HG02588 (cell line): ENCODE data around the gene DYSF.

ENCODE experiments used
- ATAC-seq: cut with Tn5 transposase; IDR thresholded peaks from one replicate; pipeline ENCODE4 v1.9.1; 2021; ENCODE audit warnings: mild to moderate bottlenecking, moderate library complexity; ENCODE audit not compliant: unreplicated experiment

Gene DYSF

DNA sequence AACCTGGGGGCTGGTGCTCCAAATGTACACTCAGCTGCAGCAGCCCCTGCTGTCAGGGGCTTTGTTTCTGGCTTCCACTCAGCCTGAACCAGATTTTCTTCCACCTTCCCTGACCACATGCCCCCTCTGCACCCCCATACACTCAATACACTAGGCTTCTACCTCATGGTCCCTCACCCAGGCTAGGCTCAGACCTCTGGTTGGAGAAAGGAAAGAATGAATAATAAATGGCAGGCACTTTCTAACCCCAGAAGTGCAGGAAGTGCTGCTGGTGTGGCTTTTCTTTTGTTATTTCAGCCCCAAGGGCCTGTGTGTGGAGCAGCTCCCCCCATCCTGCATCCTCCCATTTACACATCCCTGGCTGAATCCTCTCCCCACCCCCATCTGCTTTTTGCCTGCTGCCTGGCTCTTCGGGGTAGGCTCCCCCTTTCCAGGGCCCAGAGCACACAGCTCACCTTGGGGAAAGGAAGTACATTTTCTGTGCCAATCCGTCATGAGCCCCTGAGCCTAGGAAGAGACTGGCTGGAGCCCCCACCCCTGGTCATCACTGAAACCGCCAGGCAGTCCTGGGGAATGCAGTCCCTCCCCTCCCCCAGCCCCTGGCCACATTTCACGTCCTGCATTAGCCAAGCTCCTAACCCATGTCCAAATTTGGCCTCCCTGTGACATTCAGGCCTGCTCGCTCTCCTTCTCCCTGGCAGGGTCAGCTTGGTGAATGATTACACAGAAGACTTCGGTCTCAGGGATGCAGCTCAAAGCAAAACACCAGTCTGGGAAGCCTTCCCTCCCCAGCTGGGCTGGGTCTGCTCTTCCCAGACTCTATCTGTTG, 2.6 kb downstream of the DYSF start:
- ATAC-seq: no peak

DNA sequence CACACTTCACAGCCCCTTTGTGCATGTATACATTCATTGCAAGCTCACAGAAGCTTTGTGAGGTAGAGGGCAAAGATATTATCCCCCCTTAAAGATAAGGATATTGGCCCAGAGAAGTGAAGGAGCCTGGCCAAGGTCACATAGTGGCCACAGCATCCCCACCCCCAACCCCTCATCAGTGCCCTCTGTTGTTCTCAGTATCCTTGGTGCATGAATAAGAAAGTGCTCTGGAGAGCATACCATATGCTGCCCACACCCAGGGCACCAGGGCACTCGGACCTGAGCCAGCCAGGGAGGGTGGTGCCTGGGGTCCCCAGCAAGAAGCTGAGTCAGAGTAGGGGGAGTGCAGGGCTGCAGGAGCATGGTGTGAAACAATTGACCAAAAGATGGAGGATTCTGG, 3.3 kb downstream of the DYSF start:
- ATAC-seq: no peak

DNA sequence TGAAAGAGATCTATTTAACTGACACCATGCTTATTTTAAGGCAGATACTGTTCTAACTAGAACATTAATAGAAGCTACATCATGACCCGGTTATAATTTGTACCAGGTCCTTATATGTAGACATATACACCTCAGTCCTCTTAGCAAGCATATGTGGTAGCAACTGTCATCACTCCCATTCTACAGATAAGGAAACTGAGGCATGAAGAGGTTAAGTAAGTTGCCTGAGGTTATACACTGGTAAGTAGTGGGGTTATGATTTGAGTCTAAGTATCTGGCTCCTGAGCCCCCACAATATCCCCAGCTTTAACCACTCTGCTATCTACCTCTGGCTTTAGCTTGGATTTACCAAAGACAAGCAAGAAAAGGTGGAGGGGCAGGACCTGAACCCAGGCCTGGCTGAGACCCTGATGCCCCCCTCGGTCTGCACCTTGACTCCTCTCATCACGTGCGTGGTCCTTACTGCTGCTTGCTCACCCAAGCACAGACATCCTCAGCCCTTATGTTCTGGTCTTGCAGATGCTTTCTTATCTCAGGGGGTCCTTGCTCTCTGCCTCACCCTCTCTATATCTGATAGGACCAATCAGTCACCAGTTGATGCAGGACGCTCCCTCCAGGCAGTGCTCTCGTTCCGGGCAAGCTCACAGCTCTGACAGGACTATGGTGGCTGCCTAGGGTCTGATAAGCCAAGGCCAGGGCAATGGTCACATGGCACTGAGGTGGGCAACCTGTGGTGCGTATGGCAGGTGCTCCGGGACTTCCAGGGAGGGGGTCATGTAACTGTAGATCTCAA, 4.0 kb downstream of the DYSF start:
- ATAC-seq: no peak

DNA sequence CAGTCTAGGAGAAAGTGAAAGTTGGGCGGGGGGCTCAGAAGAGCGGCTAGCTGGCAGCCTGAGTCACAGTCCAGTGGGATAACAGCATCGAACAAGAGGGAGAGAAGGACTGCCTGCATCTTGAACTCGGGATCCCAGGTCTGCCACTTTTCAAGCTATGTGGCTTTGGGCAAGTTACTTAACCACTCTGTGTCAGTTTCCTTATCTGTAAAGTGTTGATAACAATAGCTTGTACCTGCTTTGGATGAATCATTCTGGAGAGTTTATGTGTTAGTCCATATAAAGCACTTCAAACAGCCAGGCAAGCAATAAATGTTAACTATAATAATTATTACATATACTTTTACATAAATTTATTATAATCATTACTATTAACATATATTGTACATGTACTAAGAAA, 4.6 kb downstream of the DYSF start:
- no peak for ATAC-seq

DNA sequence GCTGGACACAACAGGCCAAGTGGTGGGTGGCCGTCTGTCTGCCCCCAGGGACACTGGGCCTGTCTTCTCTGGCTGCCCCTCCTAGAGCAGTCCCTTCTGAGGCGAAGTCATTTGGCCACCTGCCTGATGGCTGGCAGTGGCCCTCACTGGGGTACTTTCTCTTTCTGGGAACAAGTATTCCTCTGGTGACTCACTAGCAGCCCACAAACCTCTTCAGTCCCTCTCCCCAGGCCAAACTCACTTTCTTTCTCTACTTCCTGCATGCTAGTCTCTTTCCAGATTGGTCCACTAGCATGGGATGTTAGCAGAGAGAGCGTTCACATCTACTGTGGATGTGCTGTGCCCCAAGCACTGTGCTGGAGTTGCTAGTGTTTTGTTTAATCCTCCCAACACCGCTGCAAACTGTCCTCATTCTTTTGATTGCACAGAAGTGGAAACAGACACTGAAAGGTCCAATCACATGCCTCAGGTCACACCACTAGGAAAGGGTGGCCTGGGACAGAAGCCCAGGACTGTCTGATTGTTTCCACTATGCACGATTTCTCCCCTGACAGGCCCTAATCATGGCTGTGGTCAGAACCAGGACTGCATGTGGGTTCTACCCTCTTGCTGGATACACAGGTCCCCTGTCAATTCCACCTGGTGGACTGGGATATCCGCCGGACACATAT, 5.2 kb downstream of the DYSF start:
- ATAC-seq: no peak

DNA sequence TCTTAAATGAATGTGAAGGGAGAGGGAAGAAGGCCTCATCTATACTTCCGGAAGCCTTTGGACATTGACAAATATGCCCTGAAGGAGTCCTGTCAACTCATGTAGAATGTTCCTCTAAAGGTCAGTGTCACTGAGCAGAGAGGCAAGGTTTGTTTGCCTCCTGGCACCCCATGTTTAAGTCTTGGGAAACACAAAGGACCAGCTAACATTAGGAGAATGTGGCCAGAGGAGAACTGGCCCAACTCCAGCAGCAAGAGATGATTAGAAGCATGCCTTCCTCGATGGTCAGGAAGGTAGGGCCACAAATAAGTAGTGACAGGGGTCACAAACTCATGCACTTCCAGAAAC, 5.7 kb downstream of the DYSF start:
- ATAC-seq: no peak

DNA sequence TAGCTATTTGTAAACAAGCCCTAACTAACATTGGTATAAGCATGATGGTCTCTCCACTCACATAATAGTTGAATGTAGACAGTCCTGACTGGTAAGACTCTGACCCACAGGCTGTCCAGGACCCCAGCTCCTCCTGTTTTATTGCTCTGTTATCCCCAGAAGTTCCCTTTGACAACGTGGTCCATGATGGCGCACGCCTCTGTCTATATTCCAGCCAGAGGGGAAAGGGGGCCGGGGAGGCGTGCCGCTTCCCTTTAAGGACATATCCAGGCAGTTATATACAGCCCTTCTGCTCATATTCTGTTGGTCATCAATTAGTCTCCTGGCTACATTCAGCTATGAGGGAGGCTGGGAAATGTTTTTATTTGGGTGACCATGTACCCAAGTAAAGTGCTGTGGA, 6.7 kb downstream of the DYSF start:
- ATAC-seq: no peak

DNA sequence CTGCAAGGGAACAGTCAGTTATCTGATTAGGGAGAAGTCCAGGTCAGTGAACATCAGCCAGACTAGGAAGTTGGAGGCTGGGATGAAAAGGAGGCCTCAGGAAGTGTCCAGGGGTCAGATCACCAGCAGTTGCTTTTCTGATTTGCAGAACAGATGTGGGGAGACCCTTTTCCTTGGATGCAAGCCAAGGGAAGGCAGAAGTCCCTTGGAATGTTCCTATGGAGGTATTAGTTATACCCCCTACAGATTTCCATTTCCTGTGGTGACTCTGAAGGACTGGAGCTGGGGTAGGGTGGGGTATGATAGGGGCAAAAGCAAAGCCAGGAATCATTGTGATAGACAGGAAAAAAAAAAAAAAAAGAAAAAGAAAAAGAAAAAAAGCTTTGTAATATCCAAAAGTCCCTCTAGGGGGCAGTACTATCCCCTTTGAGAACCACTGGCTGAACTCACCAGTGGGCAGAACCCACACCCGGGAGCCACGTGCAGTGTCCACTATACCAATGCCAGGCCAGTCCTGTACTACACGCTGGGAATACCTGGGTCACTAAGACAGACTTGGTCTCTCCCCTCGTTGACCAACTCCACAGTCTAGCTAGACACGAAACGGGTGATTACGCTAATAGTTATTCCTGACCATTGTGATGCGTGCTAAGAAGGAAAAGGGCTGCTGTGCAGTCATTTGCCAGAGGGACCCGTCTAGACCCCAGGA, 7.4 kb downstream of the DYSF start:
- no peak for ATAC-seq

DNA sequence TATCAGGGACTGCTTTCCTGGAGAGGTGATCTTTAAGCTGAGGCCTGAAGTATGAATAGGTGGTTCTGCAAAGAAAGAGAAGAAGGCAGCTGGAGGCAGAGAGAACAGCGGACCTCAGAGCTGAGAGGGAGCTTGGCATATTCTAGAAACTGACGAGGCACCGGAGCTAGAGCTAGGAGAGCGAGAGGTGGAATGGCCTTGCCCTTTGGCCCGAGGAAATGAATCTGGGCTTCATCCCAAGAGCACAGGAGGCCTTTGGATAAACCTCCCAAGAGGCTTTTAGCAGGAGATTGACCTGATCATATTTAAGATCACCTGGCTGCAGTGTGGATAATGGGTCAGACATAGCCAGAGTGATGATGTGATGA, 7.9 kb downstream of the DYSF start:
- no peak for ATAC-seq

DNA sequence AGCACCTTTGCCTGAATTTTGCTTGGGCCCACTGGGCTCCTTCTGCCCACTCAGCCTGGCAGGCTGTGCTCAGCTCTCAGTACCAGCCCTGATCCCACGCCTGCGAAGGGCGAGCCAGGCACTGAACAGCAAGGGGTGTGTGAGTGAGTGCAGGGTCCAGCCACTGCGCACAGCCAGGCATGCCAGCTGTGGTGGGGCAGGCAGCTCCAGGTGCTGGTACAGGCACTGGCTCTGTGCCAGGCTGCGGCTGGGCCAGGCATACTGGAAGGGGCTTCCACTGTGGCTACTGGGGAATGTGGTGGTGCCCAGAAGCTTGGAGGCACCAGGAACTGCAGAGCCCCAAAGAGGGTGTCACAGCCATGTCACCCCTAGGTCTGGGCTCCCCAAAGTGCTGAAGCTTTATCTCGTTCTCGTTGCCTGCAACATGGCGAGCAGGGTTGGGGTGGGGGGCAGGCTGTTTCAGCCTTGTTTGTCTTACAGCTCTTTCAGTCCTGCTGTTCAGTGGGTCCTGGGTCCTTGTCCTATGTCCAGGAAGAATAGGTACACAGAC, 8.8 kb downstream of the DYSF start:
- ATAC-seq: no peak

DNA sequence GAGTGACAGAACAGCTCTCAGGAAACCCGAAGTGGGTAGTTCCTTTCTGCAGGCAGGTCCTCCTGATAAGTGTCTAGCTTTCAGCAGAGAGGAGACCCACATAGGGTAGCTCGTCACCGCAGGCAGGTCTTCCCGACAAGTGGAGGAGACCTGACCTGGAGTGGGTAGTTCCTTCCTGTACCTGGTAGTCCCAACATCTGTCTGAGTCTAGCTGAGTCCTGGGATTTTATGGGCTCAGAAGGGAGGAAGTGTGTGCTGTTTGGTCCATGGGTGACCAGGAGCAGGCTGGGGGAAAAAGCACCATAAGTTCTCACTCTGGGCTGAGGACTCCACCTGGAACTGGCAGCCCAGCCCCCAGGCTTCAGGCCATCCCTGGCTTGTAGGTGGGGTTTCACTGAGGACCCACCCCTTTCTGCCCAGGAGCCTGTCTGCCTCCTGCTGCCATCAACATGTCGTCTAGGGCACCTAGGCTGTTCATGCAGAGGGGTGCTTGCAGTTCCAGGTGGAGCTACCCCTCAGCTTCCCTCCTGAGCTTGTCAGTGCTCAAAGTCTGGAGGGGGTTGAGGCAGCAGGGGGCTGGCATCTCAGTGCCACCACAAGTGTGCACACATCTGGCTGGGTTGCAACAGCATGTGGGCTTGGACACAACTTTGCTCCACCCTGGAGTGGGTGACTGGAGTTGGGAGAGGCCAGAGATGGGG, 9.4 kb downstream of the DYSF start:
- ATAC-seq: no peak

DNA sequence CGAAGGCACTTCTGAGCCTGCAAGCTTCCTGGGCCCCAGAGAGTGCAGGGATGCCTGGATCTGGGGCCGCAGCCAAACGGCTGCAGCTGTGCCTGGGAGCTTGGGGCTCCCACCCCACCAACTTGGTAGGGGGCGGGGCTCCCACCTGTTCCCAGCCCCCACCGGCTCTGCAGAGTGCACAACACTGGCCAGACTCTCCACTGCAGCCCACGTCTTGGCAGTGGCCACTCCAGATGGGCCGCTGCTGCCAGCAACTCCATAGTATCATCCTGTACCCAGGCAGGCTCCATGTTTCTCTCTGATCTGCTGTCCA, 9.9 kb downstream of the DYSF start:
- ATAC-seq: no peak

DNA sequence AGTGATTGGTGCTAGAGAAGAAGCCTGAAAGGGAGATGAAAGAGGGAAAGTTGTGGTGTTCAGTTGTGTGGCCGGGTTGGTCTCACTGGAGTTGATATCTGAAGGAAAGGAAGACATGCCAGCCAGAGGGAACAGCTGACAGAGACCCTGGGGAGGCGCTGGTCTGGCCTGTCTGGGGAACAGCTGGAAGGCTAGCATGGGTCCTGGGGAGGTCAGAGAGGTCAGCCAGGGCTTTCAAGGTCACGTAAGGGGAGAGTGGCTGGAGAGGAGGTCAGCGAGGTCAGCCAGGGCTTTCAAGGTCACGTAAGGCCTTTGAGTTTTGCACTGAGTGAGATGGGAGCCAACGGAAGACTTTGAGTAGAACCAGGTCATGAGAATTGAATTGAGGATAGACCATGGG, 11.0 kb downstream of the DYSF start:
- ATAC-seq: no peak

DNA sequence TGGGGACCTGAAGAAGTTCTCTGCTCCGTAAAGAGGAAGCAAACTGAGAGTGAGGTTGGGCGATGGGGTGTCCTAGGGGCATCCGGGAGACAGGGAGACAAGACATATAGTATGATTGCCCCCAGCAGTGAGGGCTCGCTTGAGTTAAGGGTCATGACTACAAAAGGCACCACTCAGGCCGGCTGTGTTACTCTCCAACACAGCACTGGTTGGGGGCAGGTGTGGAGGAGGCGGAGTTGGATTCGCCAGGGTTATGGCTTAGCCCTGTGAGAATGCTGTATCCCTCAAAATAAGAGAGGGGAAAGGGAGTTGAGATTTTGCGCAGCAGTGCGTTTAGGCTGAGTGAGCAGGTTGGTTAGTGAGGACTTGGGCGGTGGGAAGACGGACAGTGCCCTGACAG, 12.0 kb downstream of the DYSF start:
- ATAC-seq: no peak

DNA sequence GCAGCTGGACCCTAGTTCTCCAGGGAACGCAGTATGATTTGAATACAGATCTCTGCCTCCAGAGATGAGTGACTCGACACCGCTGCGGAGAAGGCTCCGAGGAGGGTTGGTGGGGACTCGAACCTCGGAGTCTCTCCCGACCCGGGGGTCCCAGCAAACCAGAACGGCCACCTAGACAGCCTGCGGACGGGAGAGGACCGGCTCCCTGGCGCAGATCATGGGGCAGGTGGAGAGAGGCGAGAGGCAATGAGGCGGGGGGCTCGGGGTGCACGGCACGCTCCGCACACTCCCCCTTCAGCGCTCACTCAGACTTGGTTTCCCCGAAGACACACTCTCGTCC, 12.6 kb downstream of the DYSF start:
- ATAC-seq: no peak

DNA sequence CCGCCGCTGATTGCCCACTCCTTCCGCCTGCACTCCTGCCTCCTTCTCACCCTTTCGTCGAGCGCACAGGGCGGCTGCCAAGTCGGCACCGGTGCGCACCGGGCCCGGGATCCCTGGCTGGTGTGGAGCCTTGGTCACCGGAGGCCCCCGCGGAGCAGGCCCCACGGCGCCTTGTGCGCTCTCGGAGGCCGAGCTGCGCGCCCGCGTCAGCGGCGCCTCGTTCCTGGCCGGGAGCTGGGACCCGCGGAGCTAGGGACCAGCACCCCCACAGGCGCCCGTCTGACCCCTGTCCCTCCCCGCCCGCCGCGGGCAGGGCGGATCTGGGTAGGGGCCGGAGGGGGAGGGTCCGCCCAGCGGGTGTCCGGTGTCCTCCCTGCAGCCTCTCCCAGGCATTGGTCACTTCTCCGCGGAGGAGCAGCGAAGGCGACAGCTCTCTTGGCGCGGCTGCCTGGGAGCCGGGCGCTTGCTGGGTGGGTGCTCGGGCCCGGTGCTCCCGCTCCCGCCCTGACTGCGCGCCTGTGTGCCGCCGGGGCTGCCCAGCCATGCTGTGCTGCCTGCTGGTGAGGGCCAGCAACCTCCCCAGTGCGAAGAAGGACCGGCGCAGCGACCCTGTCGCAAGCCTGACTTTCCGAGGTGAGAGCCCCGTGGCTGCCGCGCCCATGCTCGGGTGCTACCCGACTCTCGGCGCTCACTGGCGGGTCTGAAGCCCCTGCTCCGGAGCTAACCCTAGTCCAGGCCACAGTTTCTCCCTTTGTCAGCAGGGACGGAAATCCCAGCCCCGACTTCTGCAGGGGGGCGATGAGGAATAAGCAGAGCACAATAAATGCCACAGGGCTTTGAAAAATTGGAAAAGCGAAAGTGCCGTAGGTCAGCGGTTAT, 13.2 kb downstream of the DYSF start:
- ATAC-seq: no peak

DNA sequence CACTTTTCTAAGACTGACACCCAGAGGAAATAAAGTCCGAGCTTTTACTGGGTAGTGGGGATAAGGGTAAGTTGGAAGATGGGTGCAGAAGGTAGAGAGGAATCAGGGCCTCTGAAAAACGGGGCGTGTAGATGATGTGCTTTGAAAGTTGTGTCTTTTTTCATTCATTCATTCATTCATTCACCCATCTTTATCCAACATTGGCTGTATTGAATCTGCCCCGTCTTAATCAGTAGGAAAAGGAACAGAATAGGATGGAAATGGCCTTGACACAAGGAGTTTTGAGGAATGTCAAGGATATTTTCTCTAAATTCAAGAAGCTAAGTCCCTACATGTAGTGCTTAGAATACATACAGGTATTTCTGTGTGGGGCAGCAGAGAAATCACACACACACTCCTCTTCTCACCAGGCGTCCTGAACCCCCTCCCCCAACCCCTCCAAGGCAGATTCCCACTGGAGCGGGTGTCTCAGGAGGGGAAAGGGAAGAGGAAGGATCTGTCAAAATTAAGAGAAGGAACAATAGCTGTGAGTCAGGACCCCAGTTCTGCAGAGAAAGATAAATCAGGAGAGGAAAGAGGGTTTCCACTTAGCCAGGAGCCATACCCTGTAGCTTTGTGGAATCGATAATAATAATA, 13.9 kb downstream of the DYSF start:
- ATAC-seq: no peak

DNA sequence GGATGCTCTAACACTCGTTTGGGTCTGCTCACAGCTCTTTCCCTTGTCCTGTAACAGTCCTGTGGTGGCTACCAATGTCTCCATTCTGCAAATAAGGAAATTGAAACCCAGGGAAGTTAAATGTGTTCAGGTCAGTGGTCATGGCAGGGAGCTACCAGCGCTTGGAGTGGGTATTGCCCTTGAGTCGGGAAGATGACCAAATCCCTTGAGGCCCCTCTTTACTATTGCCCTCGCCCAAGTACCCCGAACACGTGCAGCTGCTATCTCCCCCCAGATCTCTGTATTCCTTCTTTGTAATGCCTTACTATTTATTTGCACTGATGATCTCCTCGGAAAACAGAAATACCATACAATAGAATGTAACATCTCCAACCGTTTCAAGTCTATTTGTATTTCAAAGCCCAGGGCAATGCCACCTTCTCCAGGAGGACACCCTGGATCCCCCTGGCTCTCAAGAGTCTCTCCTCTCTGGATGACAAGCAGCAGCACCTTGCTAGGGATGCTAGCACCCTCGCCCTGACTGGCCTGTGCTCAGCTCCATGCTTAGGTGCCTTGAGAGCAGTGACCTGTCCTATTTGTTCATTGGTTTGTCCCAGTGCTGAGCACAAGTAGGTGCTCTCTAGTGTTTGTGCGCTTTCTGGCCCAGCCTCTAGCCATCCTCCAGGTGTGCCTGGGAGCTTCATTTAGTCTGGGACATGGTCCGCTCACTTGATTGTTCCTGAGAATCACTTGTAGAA, 15.1 kb downstream of the DYSF start:
- no peak for ATAC-seq
